ENCODE data around the gene ASB13.

The ASB13 gene, protein sequence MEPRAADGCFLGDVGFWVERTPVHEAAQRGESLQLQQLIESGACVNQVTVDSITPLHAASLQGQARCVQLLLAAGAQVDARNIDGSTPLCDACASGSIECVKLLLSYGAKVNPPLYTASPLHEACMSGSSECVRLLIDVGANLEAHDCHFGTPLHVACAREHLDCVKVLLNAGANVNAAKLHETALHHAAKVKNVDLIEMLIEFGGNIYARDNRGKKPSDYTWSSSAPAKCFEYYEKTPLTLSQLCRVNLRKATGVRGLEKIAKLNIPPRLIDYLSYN

DNA sequence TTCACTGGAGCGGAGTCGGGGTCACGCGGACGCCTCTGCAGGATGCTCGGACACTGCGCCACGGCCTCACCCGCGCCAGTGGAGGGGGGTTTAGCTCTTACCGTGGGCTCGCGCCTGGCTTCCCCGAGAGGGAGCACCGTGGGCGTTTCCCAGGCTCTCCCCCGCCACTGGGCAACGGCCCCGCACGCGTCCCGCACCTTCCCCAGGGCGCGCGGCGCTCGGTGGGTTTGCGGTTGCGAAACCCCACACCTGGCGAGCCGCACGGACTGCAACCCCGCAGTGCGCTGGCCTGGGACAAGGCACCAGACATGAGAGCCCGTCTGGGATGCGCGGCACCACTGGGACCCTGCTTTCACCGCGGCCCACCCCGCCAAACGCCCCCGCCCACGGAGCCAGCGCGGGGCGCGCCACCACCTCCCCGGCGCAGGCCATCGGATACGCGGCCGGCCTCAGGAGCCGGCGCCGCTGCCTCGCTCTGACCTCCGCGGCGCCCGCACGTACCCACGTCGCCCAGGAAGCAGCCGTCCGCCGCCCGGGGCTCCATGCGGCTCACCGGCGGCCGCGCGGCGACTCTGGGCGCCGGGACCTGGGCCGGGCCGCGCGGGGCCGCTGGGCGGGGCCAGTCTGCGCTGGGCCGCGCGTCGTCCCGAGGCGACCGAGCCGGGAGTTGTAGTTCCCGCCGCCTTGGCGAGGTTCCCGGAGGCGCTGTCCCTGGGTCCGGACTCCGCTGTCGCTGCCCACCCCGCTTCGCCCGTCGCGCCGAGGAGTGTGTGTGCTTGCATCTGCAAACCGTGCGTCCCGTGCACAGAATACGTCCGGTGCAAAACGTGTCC lies at the start of gene ASB13:
TSS of gene ASB13 (minus strand) at position 588 of the 833 bp plus-strand sequence. CDS start at position 544, 44 bp downstream.
- DNase-seq (ENCODE audit: low read depth, low spot score) = no peak

DNA sequence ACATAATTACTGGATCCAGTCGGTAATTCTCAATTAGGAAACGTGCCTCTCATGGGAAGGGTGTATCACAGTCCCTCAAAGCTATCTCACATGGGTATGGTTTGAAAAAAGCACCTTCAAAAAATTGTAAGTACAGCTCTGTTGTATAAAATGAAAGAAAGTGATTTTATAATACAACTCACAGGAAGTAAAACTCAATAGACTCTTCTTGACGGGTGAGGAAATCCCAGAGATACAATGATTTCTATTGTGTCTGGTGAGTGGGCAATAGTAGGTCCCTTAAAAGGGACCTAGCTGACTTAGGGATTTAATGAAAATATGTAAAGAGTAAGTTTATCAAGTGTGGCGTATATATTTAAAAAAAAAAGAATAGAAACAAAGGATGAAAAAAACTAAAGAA lies 45.2 kb upstream of the ASB13 start:
- no peak for DNase-seq (ENCODE audit: low read depth, low spot score)

- DNase-seq (ENCODE audit: low read depth, low spot score) = no peak
Measured at GRCh38 chr10:5710859-5711258, 44.5 kb upstream of the ASB13 start.

DNA sequence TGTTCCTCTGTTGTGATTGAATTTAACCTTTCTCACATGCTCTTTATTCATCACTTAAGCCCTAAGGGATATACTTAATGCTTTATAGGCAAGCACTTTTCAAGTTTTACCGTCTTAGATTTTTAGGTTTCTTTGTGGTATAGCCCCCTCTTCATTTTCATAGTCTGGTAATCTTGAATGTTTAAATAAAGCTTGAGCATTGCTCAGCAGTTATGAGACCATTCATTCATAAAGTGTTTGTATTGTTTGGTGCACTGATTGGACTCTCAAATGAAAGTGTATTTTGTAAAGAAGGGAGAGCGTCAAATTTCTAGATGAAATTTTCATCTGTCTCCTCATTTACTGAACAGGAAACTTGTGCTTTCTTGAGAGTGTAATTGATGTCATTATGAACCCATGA lies 43.5 kb upstream of the ASB13 start:
- DNase-seq (ENCODE audit: low read depth, low spot score) = no peak

DNA sequence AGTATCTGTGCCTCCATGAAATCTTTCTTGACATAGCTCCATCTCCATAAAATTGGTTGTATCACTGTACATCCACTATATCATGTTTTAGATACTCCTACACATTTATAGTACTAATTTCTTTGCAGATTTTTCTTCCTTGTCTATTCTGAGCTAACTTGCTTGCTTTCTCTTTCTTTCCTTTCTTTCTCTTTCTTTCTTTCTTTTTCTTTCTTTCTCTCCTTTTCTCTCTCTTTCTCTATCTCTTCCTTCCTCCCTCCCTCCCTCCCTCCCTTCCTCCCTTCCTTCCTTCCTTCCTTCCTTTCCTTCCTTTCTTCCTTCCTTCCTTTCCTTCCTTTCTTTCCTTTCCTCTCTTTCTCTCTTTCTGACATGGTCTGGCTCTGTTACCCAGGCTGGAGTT lies 42.0 kb upstream of the ASB13 start:
- no peak for DNase-seq (ENCODE audit: low read depth, low spot score)

DNA sequence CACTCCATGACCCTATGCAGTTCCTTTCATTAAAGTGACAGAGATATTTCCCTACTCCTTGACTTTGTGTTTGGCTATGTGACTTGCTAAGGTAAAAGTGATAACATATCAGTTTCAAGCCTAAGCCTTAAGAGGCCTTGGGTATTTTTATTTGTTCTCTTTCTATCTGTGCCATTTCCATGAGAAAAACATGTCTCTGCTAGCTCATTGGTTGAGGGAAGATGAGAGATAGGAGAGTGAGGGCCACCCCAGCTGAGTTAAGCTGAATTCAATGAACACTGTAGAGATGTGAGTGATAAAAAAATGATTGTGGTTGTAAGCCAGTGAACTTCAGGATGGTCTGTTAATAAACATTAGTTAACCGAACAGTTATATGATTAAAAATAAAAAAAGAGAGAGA lies 31.7 kb upstream of the ASB13 start:
- no peak for DNase-seq (ENCODE audit: low read depth, low spot score)

GRCh38 chr10:5697342-5697741 lies 30.9 kb upstream of the ASB13 start:
- DNase-seq (ENCODE audit: low read depth, low spot score) = no peak

- DNase-seq (ENCODE audit: low read depth, low spot score) = no peak
Measured at GRCh38 chr10:5694573-5694972, 28.2 kb upstream of the ASB13 start.

DNA sequence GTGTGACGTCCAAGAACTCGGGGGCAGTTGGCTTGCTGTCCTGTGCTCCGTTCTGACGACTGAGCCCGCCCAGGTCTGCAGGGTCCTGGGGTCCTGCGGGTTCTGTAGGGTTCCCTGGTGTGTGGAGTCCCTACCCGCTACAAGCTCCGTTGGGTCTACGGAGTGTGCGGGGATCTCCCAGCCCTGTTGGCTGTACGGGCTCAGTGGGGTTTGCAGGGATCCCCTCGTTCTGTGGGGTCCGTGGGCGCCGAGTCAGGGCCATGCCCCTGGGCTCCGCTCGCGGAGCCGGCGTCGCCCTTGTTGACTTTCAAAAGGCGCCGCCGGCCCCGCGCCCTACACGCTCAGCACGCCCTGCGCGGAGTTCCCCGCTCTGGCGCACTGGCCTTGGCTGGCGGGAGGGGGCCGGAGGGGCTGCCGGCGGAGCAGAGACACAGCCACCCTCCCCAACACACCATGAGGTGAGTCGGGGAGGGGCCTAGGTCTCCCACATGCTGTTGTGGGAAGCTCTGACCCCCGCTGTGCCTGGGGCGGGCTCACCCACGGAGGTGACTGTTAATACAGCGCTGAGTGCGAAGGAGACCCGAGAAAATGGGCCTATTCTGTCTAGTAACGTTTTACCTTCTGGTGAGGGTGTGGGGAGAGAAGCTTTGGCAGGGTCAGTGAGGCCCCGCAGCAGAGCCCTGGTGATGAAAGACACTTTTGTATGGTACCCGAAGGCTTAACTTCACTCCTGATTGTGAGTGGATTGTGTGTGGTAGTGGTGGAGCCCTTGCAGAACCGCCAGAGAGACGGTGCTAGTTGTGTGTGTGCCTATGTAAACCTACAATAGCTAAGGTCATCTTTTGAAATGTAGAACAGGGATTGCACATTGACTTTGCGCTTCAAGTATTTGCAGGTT lies 26.3 kb upstream of the ASB13 start:
- DNase-seq (ENCODE audit: low read depth, low spot score) = peak; percentile 8

DNA sequence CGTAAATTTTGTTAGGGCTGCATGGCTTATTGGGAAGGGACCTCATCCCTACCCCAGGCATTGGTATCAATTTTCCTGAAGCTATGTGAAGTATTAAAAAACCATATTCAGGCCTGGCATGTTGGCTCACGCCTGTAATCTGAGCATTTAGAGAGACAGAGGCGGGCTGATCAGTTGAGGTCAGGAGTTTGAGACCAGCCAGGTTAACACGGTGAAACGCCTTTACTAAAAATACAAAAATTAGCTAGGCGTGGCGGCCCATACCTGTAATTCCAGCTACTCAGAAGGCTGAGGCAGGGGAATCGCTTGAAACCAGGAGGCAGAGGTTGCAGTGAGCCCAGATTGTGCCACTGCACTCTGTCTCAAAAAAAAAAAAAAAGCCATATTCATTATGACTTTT lies 25.4 kb upstream of the ASB13 start:
- DNase-seq (ENCODE audit: low read depth, low spot score) = no peak

- DNase-seq (ENCODE audit: low read depth, low spot score) = no peak
Measured at GRCh38 chr10:5688587-5688986, 22.2 kb upstream of the ASB13 start.

- DNase-seq (ENCODE audit: low read depth, low spot score) = no peak
Measured at GRCh38 chr10:5685764-5686240, 19.4 kb upstream of the ASB13 start.

- DNase-seq (ENCODE audit: low read depth, low spot score) = peak; percentile 38
Measured at GRCh38 chr10:5684971-5685763, 18.8 kb upstream of the ASB13 start.

GRCh38 chr10:5684318-5684970 lies 18.0 kb upstream of the ASB13 start, which contains the start of gene TASOR2:
TSS of gene TASOR2 (plus strand) at chr10:5684838. CDS start at chr10:5720643, 35,805 bp downstream.
- DNase-seq (ENCODE audit: low read depth, low spot score) = peak; percentile 93

DNA sequence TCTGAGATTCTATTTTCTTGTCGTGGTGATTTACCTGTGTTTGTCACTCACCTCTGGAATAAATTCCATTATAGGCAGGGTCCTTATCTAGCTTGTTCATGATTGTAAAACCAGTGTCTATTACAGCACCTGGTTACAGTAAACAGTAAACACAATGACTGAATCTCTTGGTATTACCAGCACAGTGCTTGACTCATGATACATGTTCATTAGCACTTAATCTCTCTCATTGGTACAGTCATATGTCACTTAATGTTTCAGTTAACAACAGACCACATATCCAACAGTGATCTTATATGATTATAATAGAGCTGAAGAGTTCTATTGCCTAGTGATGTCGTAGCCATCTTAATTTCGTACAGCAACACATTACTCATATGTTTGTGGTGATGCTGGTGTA lies 16.7 kb upstream of the ASB13 start:
- no peak for DNase-seq (ENCODE audit: low read depth, low spot score)

GRCh38 chr10:5681930-5682329 lies 15.5 kb upstream of the ASB13 start:
- DNase-seq (ENCODE audit: low read depth, low spot score) = no peak

DNA sequence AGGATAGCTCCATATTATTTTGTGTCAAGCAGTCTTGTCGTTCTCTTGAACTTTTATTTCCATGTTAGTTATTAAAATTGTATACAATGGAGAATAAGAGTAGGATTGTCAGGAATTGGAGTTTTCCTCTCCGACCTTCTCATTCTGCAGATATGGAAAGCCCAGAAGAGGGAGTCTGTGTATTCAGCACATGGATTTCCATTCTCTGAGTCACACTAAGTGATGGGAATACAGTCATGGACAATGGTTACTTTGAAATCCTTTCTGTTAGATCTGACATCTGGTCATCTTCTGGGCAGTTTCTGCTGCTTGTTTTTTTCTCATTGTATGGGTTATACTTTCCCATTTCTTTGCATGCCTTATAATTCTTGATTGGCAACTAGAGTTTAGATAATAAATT lies 13.2 kb upstream of the ASB13 start:
- no peak for DNase-seq (ENCODE audit: low read depth, low spot score)

DNA sequence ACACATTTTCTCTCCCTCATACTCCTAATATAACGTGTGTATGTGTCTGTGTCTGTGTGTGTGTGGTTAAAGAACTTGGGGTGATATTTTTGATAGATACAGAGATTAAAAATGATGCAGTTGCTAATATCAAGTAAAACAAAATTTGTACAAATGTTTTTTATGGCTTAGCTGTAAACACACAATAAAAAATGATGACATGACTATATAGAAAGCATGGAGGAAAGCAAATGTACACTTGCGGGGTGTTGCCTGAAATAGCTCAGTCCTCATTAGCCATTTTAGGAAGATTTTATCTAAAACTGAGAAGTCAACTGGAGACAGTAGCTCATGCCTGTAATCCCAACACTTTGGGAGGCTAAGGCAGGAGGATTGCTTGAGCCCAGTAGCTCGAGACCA lies 12.6 kb upstream of the ASB13 start:
- DNase-seq (ENCODE audit: low read depth, low spot score) = no peak

- DNase-seq (ENCODE audit: low read depth, low spot score) = no peak
Measured at GRCh38 chr10:5678397-5679036, 12.1 kb upstream of the ASB13 start.
